ENCODE data around the gene SRPRB.

The SRPRB gene

DNA sequence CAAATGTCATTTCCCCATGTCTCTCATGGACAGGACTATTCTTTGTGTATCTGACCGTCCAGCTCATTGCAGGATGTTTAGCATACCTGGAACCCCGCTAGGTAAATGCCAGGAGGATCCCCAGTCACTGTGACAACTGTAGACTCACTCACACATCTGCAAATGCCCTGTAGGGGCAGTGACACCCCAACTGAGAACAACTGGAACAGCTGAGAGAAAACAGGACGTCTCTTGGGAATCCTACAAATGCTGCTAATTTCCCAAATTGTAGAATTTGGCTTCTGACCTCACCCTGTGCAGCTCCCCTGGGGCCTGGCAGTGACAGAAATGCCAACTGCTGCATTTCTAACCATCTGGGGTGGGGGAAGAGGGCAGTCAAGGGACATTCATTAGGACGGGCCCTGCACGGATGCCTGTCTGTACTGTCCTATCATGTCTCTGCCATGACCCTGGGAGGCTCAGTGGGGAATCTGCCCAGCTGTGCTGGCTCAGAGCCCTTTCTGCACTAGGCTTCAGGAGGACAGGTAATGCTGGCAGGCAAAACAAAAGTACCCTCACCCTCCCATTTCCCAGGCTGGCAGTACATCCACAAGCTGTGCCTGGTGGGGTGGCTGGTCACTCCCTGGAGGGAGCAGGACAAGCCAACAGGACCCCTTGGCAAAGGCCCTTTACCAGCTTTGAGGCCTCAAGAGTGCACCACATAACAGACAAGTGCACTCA, 59.7 kb downstream of the SRPRB start:
- no peak for DNase-seq (ENCODE audit: low read depth)
- TF ChIP-seq CTCF (conservative IDR thresholded peaks at IDR 0.05; ENCODE audit: low read depth, low read length): peak; percentile 12
- H3K4me3 ChIP-seq (ENCODE audit: low read depth, low read length): no peak overlapping the region

GRCh38 chr3:133866141-133866540, 60.5 kb downstream of the SRPRB start:
- no peak for TF ChIP-seq CTCF (conservative IDR thresholded peaks at IDR 0.05; ENCODE audit: low read depth, low read length)
- no peak overlapping the region for H3K4me3 ChIP-seq (ENCODE audit: low read depth, low read length)
- no peak for DNase-seq (ENCODE audit: low read depth)

DNA sequence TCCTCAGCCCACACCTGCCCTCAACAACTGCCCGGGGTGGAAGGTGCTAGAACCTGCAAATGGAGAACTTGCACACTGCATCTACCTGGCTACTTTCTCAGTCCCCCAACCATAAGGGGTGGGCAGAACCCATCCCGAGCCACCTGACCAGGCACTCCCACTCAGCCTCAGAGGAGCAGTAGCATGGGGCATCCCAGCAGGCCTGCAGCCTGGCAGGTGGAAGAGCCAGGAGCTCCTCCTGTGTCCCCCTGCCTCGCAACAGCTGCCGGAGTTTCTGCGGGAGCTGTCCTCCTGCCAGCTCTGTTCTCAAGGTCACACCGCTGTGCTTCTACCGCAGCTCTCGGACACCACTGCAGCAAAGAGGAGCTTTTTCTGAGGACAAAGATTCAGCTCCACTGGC, 62.6 kb downstream of the SRPRB start:
- DNase-seq (ENCODE audit: low read depth): no peak
- H3K4me3 ChIP-seq (ENCODE audit: low read depth, low read length): no peak overlapping the region
- TF ChIP-seq CTCF (conservative IDR thresholded peaks at IDR 0.05; ENCODE audit: low read depth, low read length): no peak

DNA sequence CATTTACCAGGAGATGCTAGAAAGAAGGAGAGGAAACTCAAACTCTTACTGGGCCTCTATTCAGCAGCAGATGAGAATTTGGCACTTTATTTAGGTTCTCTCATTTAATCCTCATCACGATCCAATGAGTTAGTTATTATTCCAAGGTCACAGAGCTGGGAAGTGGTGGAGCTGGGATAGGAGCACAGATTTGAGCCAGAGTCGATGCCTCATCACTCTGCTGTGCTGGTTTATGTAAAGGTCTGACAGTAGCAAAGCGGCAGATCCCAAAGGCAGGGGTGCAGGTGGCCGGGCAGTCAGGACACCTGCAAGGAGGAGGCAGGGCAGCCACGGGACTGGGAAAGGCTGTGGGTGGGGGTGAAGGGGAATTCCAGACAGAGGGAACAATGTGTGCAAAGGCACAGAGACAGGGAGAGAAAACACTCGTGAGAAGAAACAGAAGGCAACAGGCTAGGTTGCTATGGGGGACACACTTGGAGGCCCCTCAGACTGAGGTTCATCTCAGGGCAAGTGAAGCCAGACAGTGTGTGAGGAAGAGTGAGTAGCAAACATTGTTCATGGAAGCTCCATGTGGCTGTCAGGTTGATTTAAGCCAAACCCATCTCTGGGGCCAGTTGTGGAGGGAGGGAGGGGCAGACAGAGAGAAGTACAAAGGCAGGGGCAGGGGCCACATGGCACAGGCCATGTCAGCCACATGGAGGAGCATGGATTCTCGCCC, 63.3 kb downstream of the SRPRB start:
- TF ChIP-seq CTCF (conservative IDR thresholded peaks at IDR 0.05; ENCODE audit: low read depth, low read length): no peak
- DNase-seq (ENCODE audit: low read depth): no peak
- H3K4me3 ChIP-seq (ENCODE audit: low read depth, low read length): no peak overlapping the region

DNA sequence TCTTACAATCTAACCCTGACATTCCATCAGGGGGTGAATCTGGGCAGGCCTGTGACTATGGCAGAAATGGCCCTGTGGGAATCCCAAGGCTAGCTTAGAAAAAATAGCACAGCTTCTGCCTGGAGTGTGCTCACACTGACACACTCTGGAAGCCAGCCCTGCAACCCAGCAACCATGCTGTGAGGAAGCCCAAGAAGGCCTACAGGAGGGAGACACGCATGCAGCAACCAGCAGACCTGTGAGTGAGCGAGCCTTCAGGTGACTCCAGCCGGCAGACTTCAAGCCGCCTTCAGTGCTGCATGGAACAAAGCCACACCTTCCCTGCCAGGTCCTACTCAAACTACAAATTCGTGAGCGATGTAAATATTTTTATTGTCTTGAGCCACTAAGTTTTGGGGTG, 64.0 kb downstream of the SRPRB start:
- H3K4me3 ChIP-seq (ENCODE audit: low read depth, low read length): no peak overlapping the region
- DNase-seq (ENCODE audit: low read depth): no peak
- TF ChIP-seq CTCF (conservative IDR thresholded peaks at IDR 0.05; ENCODE audit: low read depth, low read length): no peak

DNA sequence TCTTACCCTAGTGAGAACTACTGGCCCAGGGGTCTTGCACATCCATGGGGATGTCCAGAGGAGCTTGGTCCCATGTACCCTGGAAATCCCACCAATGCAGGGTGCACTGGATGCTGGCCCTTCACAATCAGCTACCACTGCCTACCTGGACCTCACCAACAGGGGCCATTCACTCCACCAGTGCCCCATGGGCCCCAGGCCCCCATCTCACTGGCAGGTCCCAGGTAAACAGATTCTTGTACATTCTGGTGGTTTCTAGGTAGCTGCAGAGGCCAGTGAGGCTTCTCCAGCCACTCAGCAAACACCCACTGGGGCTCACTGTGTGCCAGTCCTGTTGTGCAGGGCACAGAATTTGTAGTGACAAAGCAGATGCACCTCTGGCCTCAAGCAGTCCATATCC, 65.2 kb downstream of the SRPRB start:
- TF ChIP-seq CTCF (conservative IDR thresholded peaks at IDR 0.05; ENCODE audit: low read depth, low read length): no peak
- no peak overlapping the region for H3K4me3 ChIP-seq (ENCODE audit: low read depth, low read length)
- DNase-seq (ENCODE audit: low read depth): no peak

Data from choroid plexus epithelial cell (primary cell).